HepG2 (cell line): ENCODE results near the gene PUM1. TPM values are rescaled to one million over a fixed set of nuclear protein-coding genes. Genes with fewer than 3 reads are reported as not detected.

Source experiments
- BCL6 ChIP-seq: IDR thresholded peaks from 2 replicates; pipeline ENCODE4 v1.6.1; 2016; ENCODE audit warnings: missing genetic modification reagents, missing compliant biosample characterization
- CEBPG ChIP-seq: IDR thresholded peaks from 2 replicates; pipeline ENCODE4 v1.6.1; 2016
- DR1 ChIP-seq: sonication (generic); formaldehyde crosslinking; IDR thresholded peaks from 2 replicates; pipeline ENCODE4 v1.8.0; 2021; ENCODE audit warnings: mild to moderate bottlenecking, missing genetic modification reagents, inconsistent platforms
- ELF1 ChIP-seq: sonication (generic); formaldehyde crosslinking; IDR thresholded peaks from 2 replicates; pipeline ENCODE4 v1.4.0; 2020; ENCODE audit warnings: missing genetic modification reagents
- FOXA3 ChIP-seq: IDR thresholded peaks from 2 replicates; pipeline ENCODE4 v1.6.1; 2016; ENCODE audit warnings: missing genetic modification reagents, missing compliant biosample characterization
- HMG20B ChIP-seq: conservative IDR thresholded peaks from 2 replicates; pipeline ENCODE4 v1.6.1; 2016; ENCODE audit warnings: missing genetic modification reagents, missing compliant biosample characterization
- ISL2 ChIP-seq: sonication (generic); formaldehyde crosslinking; IDR thresholded peaks from 2 replicates; pipeline ENCODE4 v1.5.0; 2020; ENCODE audit warnings: missing genetic modification reagents
- KDM6A ChIP-seq: IDR thresholded peaks from 2 replicates; pipeline ENCODE4 v1.6.1; 2016; ENCODE audit warnings: low read depth
- PITX1 ChIP-seq: sonication (generic); formaldehyde crosslinking; IDR thresholded peaks from 2 replicates; pipeline ENCODE4 v1.5.1; 2020; ENCODE audit warnings: mild to moderate bottlenecking, missing genetic modification reagents
- SSRP1 ChIP-seq: IDR thresholded peaks from 2 replicates; pipeline ENCODE4 v1.6.1; 2016; ENCODE audit warnings: control low read depth
- ZNF878 ChIP-seq: sonication (generic); formaldehyde crosslinking; IDR thresholded peaks from 2 replicates; pipeline ENCODE4 v1.8.1; 2023; ENCODE audit warnings: mild to moderate bottlenecking, missing genetic modification reagents, moderate library complexity
- polyA plus RNA-seq, 8 experiments: library from polyadenylated mRNA; depleted of rRNA in 3 of 8; stranded (reverse) in 7 of 8; unstranded in 1 of 8; fragments of >200 nt; fragmentation: Illumina TruSeq in 4 of 8; extraction: Trizol in 4 of 8; gene quantifications; 2 replicates each; pipeline versions ENCODE4 v1.2.1 to v1.2.3, GENCODE V29; 2011 to 2016; ENCODE audit warnings: low read depth in 4 of 8, missing spikeins in 1 of 8, mixed read lengths in 1 of 8; ENCODE audit not compliant: insufficient read depth in 1 of 8
- total RNA-seq, 5 experiments: library from RNA; depleted of rRNA; stranded (reverse); fragments of >200 nt; fragmentation: Illumina TruSeq; extraction: Trizol; gene quantifications; 2 replicates each; pipeline ENCODE4 v1.2.3, GENCODE V29; 2016; ENCODE audit warnings: low read depth in 1 of 5
- TF ChIP-seq, protein P1 (sequence below): sonication (generic); formaldehyde crosslinking; IDR thresholded peaks from 2 replicates; pipeline ENCODE4 v1.5.1; 2020; ENCODE audit warnings: mild to moderate bottlenecking, missing genetic modification reagents, borderline replicate concordance
- TF ChIP-seq, protein P2 (sequence below): IDR thresholded peaks from 2 replicates; pipeline ENCODE4 v1.6.1; 2016; ENCODE audit warnings: low read depth, missing genetic modification reagents, missing compliant biosample characterization
- TF ChIP-seq, protein P3 (sequence below): sonication (generic); formaldehyde crosslinking; IDR thresholded peaks from 2 replicates; pipeline ENCODE4 v1.4.0; 2020; ENCODE audit warnings: missing genetic modification reagents

Gene PUM1
- total and polyA plus RNA-seq, 2 of the 13 experiments (the other 11 are each of a cell fraction or from before 2014, with no cell fraction given), result 64.7 to 91.0 TPM

DNA sequence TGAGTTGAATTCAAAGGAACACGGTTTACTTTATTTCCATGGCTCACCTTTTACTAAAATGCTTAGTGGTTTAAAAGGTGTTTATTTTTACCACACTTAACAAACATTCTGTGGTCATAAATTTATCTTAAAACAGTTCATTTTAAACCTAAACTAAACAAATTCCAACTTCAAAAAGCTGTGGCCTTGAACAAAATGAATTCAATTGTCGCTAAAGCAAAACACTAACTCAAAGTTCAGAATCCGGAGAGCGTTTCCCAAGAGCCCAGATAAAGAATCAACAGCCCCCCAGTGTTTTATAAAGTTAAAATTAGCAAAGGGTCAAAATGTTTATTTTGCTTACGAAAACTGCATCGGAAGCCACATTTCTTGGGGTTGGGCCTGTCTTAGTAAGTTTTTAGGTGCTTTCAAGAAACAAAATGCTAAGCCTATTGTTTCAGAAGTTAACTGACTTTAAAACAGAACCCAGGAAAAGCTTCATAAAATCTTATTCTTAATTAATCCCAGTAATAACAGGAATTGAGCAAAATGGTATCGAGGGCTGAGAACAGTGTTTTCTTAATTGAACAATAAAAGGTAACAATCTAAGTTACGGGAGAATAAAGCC is 1.3 kb downstream of the PUM1 start (continued):
- TF ChIP-seq, protein P1, sequence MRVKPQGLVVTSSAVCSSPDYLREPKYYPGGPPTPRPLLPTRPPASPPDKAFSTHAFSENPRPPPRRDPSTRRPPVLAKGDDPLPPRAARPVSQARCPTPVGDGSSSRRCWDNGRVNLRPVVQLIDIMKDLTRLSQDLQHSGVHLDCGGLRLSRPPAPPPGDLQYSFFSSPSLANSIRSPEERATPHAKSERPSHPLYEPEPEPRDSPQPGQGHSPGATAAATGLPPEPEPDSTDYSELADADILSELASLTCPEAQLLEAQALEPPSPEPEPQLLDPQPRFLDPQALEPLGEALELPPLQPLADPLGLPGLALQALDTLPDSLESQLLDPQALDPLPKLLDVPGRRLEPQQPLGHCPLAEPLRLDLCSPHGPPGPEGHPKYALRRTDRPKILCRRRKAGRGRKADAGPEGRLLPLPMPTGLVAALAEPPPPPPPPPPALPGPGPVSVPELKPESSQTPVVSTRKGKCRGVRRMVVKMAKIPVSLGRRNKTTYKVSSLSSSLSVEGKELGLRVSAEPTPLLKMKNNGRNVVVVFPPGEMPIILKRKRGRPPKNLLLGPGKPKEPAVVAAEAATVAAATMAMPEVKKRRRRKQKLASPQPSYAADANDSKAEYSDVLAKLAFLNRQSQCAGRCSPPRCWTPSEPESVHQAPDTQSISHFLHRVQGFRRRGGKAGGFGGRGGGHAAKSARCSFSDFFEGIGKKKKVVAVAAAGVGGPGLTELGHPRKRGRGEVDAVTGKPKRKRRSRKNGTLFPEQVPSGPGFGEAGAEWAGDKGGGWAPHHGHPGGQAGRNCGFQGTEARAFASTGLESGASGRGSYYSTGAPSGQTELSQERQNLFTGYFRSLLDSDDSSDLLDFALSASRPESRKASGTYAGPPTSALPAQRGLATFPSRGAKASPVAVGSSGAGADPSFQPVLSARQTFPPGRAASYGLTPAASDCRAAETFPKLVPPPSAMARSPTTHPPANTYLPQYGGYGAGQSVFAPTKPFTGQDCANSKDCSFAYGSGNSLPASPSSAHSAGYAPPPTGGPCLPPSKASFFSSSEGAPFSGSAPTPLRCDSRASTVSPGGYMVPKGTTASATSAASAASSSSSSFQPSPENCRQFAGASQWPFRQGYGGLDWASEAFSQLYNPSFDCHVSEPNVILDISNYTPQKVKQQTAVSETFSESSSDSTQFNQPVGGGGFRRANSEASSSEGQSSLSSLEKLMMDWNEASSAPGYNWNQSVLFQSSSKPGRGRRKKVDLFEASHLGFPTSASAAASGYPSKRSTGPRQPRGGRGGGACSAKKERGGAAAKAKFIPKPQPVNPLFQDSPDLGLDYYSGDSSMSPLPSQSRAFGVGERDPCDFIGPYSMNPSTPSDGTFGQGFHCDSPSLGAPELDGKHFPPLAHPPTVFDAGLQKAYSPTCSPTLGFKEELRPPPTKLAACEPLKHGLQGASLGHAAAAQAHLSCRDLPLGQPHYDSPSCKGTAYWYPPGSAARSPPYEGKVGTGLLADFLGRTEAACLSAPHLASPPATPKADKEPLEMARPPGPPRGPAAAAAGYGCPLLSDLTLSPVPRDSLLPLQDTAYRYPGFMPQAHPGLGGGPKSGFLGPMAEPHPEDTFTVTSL (CRISPR knock-in tag), result peak; percentile 71; the same call in 1 of the 2 replicates
- TF ChIP-seq BCL6 (peak; percentile 63; the same call in 1 of the 2 replicates), SSRP1 (CRISPR knock-in tag) (no peak), KDM6A (0 out of 2 replicates have a peak, but pooled peaks have one; percentile 29), DR1 (CRISPR knock-in tag) (no peak), HMG20B (CRISPR knock-in tag) (0 out of 2 replicates have a peak, but pooled peaks have one; percentile 43), CEBPG (CRISPR knock-in tag) (peak; percentile 44), ELF1 (CRISPR knock-in tag) (no peak), ISL2 (CRISPR knock-in tag) (peak; percentile 96), PITX1 (CRISPR knock-in tag) (peak; percentile 94), FOXA3 (CRISPR knock-in tag) (peak; percentile 78), ZNF878 (peak; percentile 28; the same call in 1 of the 2 replicates)
- TF ChIP-seq, protein P2, sequence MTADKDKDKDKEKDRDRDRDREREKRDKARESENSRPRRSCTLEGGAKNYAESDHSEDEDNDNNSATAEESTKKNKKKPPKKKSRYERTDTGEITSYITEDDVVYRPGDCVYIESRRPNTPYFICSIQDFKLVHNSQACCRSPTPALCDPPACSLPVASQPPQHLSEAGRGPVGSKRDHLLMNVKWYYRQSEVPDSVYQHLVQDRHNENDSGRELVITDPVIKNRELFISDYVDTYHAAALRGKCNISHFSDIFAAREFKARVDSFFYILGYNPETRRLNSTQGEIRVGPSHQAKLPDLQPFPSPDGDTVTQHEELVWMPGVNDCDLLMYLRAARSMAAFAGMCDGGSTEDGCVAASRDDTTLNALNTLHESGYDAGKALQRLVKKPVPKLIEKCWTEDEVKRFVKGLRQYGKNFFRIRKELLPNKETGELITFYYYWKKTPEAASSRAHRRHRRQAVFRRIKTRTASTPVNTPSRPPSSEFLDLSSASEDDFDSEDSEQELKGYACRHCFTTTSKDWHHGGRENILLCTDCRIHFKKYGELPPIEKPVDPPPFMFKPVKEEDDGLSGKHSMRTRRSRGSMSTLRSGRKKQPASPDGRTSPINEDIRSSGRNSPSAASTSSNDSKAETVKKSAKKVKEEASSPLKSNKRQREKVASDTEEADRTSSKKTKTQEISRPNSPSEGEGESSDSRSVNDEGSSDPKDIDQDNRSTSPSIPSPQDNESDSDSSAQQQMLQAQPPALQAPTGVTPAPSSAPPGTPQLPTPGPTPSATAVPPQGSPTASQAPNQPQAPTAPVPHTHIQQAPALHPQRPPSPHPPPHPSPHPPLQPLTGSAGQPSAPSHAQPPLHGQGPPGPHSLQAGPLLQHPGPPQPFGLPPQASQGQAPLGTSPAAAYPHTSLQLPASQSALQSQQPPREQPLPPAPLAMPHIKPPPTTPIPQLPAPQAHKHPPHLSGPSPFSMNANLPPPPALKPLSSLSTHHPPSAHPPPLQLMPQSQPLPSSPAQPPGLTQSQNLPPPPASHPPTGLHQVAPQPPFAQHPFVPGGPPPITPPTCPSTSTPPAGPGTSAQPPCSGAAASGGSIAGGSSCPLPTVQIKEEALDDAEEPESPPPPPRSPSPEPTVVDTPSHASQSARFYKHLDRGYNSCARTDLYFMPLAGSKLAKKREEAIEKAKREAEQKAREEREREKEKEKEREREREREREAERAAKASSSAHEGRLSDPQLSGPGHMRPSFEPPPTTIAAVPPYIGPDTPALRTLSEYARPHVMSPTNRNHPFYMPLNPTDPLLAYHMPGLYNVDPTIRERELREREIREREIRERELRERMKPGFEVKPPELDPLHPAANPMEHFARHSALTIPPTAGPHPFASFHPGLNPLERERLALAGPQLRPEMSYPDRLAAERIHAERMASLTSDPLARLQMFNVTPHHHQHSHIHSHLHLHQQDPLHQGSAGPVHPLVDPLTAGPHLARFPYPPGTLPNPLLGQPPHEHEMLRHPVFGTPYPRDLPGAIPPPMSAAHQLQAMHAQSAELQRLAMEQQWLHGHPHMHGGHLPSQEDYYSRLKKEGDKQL (CRISPR knock-in tag), result peak; percentile 86
- TF ChIP-seq, protein P3, sequence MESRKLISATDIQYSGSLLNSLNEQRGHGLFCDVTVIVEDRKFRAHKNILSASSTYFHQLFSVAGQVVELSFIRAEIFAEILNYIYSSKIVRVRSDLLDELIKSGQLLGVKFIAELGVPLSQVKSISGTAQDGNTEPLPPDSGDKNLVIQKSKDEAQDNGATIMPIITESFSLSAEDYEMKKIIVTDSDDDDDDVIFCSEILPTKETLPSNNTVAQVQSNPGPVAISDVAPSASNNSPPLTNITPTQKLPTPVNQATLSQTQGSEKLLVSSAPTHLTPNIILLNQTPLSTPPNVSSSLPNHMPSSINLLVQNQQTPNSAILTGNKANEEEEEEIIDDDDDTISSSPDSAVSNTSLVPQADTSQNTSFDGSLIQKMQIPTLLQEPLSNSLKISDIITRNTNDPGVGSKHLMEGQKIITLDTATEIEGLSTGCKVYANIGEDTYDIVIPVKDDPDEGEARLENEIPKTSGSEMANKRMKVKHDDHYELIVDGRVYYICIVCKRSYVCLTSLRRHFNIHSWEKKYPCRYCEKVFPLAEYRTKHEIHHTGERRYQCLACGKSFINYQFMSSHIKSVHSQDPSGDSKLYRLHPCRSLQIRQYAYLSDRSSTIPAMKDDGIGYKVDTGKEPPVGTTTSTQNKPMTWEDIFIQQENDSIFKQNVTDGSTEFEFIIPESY, result no peak
